Panc1 (cell line): ENCODE results near the gene C9. TPM values are rescaled to one million over a fixed set of nuclear protein-coding genes. Genes with fewer than 3 reads are reported as not detected.
"Not testable (repeated sequence)": the region's sequence is repeated elsewhere in the genome, so short reads cannot be mapped to it uniquely, and the experiment has no call there.

Experiments used
- ATAC-seq: fragments of 200-7000 bp; cut with Tn5 transposase; 2 replicates; pipeline ENCODE4 v1.9.1; 2020; ENCODE audit warnings: mild to moderate bottlenecking, moderate library complexity
- BruUV-seq: library from RNA; stranded (reverse); fragments of 400-500 nt; replicated peaks from 2 replicates; lab custom pipeline; 2021; lab: Mats Ljungman, UMichigan
- CTCF ChIA-PET: fragments of 300-600 bp; sonication (Branson Sonifier 250); formaldehyde crosslinking; loops from one replicate; lab custom pipeline; 2022; ENCODE audit warnings: antibody characterized with exemption; lab: Charles Lee
- POLR2A ChIA-PET: fragments of 300-600 bp; sonication (Branson Sonifier 250); formaldehyde crosslinking; loops from one replicate; lab custom pipeline; 2022; ENCODE audit warnings: antibody characterized with exemption; lab: Charles Lee
- DNase-seq: peaks from one replicate; pipeline ENCODE4 v3.0.0-alpha.2; 2010; ENCODE audit warnings: low read depth, low spot score
- H3K27ac ChIP-seq: 2 replicates; pipeline ENCODE4 v1.5.1; 2011; ENCODE audit warnings: mild to moderate bottlenecking, low read length, inconsistent platforms
- H3K27me3 ChIP-seq: fragments of 200-500 bp; sonication (Bioruptor generic); 2 replicates; pipeline ENCODE4 v1.6.0; 2014; ENCODE audit warnings: low read length, inconsistent platforms; ENCODE audit not compliant: control insufficient read depth, insufficient read depth
- H3K36me3 ChIP-seq: fragments of 200-500 bp; sonication (Bioruptor generic); 2 replicates; pipeline ENCODE4 v1.5.1; 2014; ENCODE audit warnings: inconsistent platforms, mild to moderate bottlenecking, low read length, moderate library complexity; ENCODE audit not compliant: control insufficient read depth, insufficient read depth
- H3K4me1 ChIP-seq: 2 replicates; pipeline ENCODE4 v1.5.1; 2011; ENCODE audit warnings: inconsistent platforms, mild to moderate bottlenecking, low read length, moderate library complexity; ENCODE audit not compliant: control insufficient read depth, insufficient read depth
- H3K4me3 ChIP-seq, 2 experiments: 2 replicates each; pipeline ENCODE4 v1.5.1; 2011 to 2012; ENCODE audit warnings: low read depth in 2 of 2, low read length in 2 of 2, mild to moderate bottlenecking in 2 of 2, inconsistent platforms in 1 of 2, moderate library complexity in 1 of 2
- H3K9me3 ChIP-seq: fragments of 200-500 bp; sonication (Bioruptor generic); 2 replicates; pipeline ENCODE4 v1.5.1; 2014; ENCODE audit warnings: low read depth, mild to moderate bottlenecking, inconsistent platforms, low read length, moderate library complexity; ENCODE audit not compliant: control insufficient read depth, insufficient read depth
- POLR2AphosphoS5 ChIP-seq: IDR thresholded peaks from 2 replicates; pipeline ENCODE4 v1.6.1; 2012; ENCODE audit warnings: mild to moderate bottlenecking, low read depth, low read length, moderate library complexity
- SIN3A ChIP-seq: IDR thresholded peaks from 2 replicates; pipeline ENCODE4 v1.6.1; 2012; ENCODE audit warnings: low read depth, mild to moderate bottlenecking, low read length, moderate library complexity, borderline replicate concordance; ENCODE audit not compliant: insufficient read depth
- TCF7L2 ChIP-seq: IDR thresholded peaks from 2 replicates; pipeline ENCODE4 v1.6.1; 2011; ENCODE audit warnings: mild to moderate bottlenecking, low read depth, low read length, inconsistent platforms
- in situ Hi-C: cut with HindIII; loops from 2 replicates; pipeline ENCODE4 v1.10.0; 2016; ENCODE audit warnings: low sequenced_read_pairs, low pct_unique_long_range_greater_than_20kb
- intact Hi-C: fragments of 100-400 bp; cut with micrococcal nuclease; formaldehyde crosslinking; loops from one replicate; pipeline ENCODE4 v1.10.0; 2022; ENCODE audit not compliant: unreplicated experiment
- total RNA-seq: library from RNA; stranded (reverse); gene quantifications from one replicate; pipeline ENCODE4 v1.2.1, GENCODE V29; 2021; ENCODE audit not compliant: unreplicated experiment
- TF ChIP-seq, protein P1 (sequence below): fragments of 450-650 bp; IDR thresholded peaks from 2 replicates; pipeline ENCODE4 v1.5.1; 2017; ENCODE audit warnings: mild to moderate bottlenecking
- TF ChIP-seq, protein P2 (sequence below), 2 experiments: IDR thresholded peaks; 2 replicates each; pipeline ENCODE4 v1.6.1; 2011 to 2012; ENCODE audit warnings: low read depth in 2 of 2, control low read depth in 1 of 2, low read length in 1 of 2, mild to moderate bottlenecking in 1 of 2, moderate library complexity in 1 of 2; ENCODE audit not compliant: insufficient read depth in 1 of 2

Gene C9
- total RNA-seq, 1 experiment from 2014 or later = 0.05 TPM

DNA sequence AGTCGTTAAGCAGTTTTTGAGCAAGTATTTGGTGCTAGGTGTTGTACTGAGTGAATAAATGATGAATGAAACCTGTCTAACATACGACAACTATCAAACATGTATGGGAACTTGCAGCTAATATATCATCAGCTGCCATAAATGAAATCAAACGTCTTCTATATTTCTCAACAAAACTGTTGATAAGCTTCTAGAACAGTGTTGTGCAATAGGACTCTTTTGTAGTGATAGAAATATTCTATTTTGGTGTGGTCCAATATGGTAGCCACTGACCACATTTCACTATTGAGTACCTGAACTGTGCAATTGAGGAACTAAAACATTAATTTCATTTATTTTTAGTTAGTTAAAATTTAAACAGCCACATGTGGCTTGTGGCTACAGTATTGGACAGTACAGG, 128.6 kb downstream of the C9 start:
- TF ChIP-seq POLR2AphosphoS5 = no peak
- TF ChIP-seq, protein P1, sequence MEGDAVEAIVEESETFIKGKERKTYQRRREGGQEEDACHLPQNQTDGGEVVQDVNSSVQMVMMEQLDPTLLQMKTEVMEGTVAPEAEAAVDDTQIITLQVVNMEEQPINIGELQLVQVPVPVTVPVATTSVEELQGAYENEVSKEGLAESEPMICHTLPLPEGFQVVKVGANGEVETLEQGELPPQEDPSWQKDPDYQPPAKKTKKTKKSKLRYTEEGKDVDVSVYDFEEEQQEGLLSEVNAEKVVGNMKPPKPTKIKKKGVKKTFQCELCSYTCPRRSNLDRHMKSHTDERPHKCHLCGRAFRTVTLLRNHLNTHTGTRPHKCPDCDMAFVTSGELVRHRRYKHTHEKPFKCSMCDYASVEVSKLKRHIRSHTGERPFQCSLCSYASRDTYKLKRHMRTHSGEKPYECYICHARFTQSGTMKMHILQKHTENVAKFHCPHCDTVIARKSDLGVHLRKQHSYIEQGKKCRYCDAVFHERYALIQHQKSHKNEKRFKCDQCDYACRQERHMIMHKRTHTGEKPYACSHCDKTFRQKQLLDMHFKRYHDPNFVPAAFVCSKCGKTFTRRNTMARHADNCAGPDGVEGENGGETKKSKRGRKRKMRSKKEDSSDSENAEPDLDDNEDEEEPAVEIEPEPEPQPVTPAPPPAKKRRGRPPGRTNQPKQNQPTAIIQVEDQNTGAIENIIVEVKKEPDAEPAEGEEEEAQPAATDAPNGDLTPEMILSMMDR = no peak
- no peak for TF ChIP-seq TCF7L2
- TF ChIP-seq, protein P2, sequence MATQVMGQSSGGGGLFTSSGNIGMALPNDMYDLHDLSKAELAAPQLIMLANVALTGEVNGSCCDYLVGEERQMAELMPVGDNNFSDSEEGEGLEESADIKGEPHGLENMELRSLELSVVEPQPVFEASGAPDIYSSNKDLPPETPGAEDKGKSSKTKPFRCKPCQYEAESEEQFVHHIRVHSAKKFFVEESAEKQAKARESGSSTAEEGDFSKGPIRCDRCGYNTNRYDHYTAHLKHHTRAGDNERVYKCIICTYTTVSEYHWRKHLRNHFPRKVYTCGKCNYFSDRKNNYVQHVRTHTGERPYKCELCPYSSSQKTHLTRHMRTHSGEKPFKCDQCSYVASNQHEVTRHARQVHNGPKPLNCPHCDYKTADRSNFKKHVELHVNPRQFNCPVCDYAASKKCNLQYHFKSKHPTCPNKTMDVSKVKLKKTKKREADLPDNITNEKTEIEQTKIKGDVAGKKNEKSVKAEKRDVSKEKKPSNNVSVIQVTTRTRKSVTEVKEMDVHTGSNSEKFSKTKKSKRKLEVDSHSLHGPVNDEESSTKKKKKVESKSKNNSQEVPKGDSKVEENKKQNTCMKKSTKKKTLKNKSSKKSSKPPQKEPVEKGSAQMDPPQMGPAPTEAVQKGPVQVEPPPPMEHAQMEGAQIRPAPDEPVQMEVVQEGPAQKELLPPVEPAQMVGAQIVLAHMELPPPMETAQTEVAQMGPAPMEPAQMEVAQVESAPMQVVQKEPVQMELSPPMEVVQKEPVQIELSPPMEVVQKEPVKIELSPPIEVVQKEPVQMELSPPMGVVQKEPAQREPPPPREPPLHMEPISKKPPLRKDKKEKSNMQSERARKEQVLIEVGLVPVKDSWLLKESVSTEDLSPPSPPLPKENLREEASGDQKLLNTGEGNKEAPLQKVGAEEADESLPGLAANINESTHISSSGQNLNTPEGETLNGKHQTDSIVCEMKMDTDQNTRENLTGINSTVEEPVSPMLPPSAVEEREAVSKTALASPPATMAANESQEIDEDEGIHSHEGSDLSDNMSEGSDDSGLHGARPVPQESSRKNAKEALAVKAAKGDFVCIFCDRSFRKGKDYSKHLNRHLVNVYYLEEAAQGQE (IDR thresholded peaks at IDR 0.05; ENCODE audit: insufficient read depth in 1 of 2, low read depth in 2 of 2, low read length in 1 of 2) = no peak
- no peak for TF ChIP-seq SIN3A
- ATAC-seq (no peak), DNase-seq (no peak)
- ChIA-PET CTCF (no interaction called here), POLR2A (no interaction called here)
- Histone ChIP-seq H3K9me3 (no peaks in the 10 kb centered on the region), H3K27me3 (0 out of 2 replicates have a peak, but pooled peaks cover 3% of the 10 kb centered on the region), H3K4me1 (no peaks in the 10 kb centered on the region), H3K4me3 (no peak overlapping the region), H3K27ac (no peak overlapping the region), H3K36me3 (no peaks in the 10 kb centered on the region)
- in situ Hi-C loops = no loop called here
- BruUV-seq = no TSS peak
- intact Hi-C loops = no loop called here

DNA sequence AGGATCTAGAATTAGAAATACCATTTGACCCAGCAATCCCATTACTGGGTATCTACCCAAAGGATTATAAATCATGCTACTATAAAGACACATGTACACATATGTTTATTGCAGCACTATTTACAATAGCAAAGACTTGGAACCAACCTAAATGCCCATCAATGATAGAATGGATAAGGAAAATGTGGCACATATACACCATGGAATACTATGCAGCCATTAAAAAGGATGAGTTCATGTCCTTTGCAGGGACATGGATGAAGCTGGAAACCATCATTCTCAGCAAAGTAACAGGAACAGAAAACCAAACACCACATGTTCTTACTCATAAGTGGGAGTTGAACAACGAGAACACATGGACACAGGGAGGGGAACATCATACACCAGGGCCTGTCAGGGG, 129.8 kb downstream of the C9 start:
- H3K27ac ChIP-seq, H3K27me3 ChIP-seq, H3K4me1 ChIP-seq, H3K4me3 ChIP-seq, BruUV-seq, POLR2A ChIA-PET, in situ Hi-C loops, DNase-seq, H3K36me3 ChIP-seq, H3K9me3 ChIP-seq, ATAC-seq, intact Hi-C loops: not testable (repeated sequence)
- CTCF ChIA-PET = interaction anchor here (0.5 kb wide), 1 partner anchor 23 kb away, joined by 3 read pairs; no protein-coding TSS in a partner anchor

Other genes with a start within 250 kb of the C9 start
- 0.46 TPM for gene FYB1, start 144.9 kb downstream of the C9 start, total RNA-seq
- 1.7 TPM for gene DAB2, start 60.5 kb upstream of the C9 start, total RNA-seq